Cardiac muscle cell (in vitro differentiated cells and primary cell): ENCODE results near the gene IGSF21. TPM values are rescaled to one million over a fixed set of nuclear protein-coding genes. Genes with fewer than 3 reads are reported as not detected.

Experiments
- DNase-seq, 2 donors: peaks; one replicate each; pipeline versions ENCODE4 v3.0.0 to v3.0.0-alpha.2; 2010 to 2017; ENCODE audit warnings: low read depth in 1 of 2, low spot score in 1 of 2
- H3K27ac ChIP-seq: fragments of 200-600 bp; sonication (generic); 2 replicates; pipeline ENCODE4 v1.5.1; 2016
- H3K27me3 ChIP-seq: fragments of 200-600 bp; sonication (generic); 2 replicates; pipeline ENCODE4 v1.6.0; 2016; ENCODE audit warnings: control low read depth
- H3K36me3 ChIP-seq: fragments of 200-600 bp; sonication (generic); 2 replicates; pipeline ENCODE4 v1.5.1; 2016; ENCODE audit warnings: control low read depth
- H3K4me1 ChIP-seq: fragments of 200-600 bp; sonication (generic); 2 replicates; pipeline ENCODE4 v1.8.1; 2017; ENCODE audit warnings: low read depth, mild to moderate bottlenecking, mixed run types
- H3K4me3 ChIP-seq: fragments of 200-600 bp; sonication (generic); 2 replicates; pipeline ENCODE4 v1.5.1; 2016; ENCODE audit warnings: mild to moderate bottlenecking
- H3K9me3 ChIP-seq: fragments of 200-600 bp; sonication (generic); 2 replicates; pipeline ENCODE4 v1.5.1; 2017; ENCODE audit warnings: low read depth, mild to moderate bottlenecking, control low read depth
- CTCF ChIP-seq: IDR thresholded peaks from 2 replicates; pipeline ENCODE4 v1.5.1; 2012; ENCODE audit warnings: low read depth, mild to moderate bottlenecking, low read length
- polyA plus RNA-seq: library from polyadenylated mRNA; unstranded; fragments of >200 nt; fragmentation: Nextera tagmentation; extraction: Ambion mirVana; gene quantifications from 2 replicates; pipeline ENCODE4 v1.2.1, GENCODE V29; 2016
- total RNA-seq: library from RNA; depleted of rRNA; stranded (reverse); fragments of >200 nt; gene quantifications from 2 replicates; pipeline ENCODE4 v1.2.3, GENCODE V29; 2016

The IGSF21 gene
- total and polyA plus RNA-seq, 2 experiments from 2014 or later = 0.06 TPM; not detected in 1

GRCh38 chr1:18134324-18135046 lies 26.9 kb downstream of the IGSF21 start:
- Histone ChIP-seq H3K27ac (no peak overlapping the region), H3K27me3 (no peaks in the 10 kb centered on the region), H3K9me3 (no peaks in the 10 kb centered on the region), H3K4me3 (no peak overlapping the region), H3K36me3 (no peaks in the 10 kb centered on the region), H3K4me1 (no peaks in the 10 kb centered on the region)
- no peak for TF ChIP-seq CTCF
- no peak for DNase-seq

DNA sequence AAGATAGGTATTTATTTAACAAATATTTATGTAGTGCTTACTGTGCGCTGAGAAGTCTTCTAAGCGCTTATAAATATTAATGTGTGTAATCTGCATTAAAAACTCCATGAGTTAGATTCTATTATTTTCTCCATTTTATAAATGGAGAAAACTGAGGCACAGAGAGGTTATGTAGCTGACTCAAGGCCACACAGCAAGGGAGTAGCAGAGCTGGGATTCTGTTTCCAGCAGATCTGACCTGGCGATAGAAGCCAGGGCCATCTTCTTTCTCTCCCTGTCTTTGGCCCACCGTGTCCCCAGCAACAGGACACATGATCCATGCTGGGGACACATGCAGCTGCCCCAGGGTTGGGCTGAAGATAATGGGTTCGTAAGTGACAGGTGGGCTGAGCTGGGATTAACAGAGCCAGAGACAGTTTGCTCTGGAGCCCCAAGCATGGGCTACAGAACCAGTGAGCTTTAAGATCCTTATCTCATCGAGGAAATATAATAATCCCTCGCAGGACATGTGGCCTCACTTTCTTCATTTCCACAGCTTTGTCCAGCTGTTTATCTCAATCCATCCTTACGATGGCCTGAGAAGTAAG lies 30.3 kb downstream of the IGSF21 start:
- Histone ChIP-seq H3K36me3 (no peaks in the 10 kb centered on the region), H3K27ac (no peak overlapping the region), H3K27me3 (no peaks in the 10 kb centered on the region), H3K4me1 (no peaks in the 10 kb centered on the region), H3K4me3 (no peak overlapping the region), H3K9me3 (no peaks in the 10 kb centered on the region)
- TF ChIP-seq CTCF = no peak
- DNase-seq = no peak

GRCh38 chr1:18139198-18139981 lies 31.8 kb downstream of the IGSF21 start:
- no peak for TF ChIP-seq CTCF
- no peaks in the 10 kb centered on the region for H3K27me3 ChIP-seq
- DNase-seq = no peak
- H3K4me1 ChIP-seq = no peaks in the 10 kb centered on the region
- no peak overlapping the region for H3K4me3 ChIP-seq
- no peak overlapping the region for H3K27ac ChIP-seq
- no peaks in the 10 kb centered on the region for H3K36me3 ChIP-seq
- no peaks in the 10 kb centered on the region for H3K9me3 ChIP-seq

DNA sequence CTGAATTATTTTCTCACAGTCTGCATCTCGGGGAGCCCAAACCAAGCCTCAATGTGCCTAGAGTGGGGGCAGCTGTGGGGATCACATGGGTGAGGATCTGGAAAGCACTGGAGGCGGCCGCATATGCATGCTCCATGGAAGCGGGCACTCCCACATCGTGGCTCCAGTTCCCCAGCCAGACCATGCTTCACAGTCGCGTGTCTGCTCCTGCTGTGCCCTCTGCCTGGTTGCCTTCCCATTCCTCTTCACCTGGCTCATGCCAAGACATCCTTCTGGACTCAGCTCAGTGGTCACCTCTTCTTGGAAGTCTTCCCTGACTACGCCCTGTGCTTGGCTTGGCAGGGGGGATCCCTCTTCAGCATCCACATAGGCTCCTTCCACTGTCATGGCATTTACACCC lies 32.8 kb downstream of the IGSF21 start:
- Histone ChIP-seq H3K4me3 (no peak overlapping the region), H3K36me3 (no peaks in the 10 kb centered on the region), H3K4me1 (no peaks in the 10 kb centered on the region), H3K27me3 (no peaks in the 10 kb centered on the region), H3K9me3 (no peaks in the 10 kb centered on the region), H3K27ac (no peak overlapping the region)
- DNase-seq = no peak
- no peak for TF ChIP-seq CTCF

DNA sequence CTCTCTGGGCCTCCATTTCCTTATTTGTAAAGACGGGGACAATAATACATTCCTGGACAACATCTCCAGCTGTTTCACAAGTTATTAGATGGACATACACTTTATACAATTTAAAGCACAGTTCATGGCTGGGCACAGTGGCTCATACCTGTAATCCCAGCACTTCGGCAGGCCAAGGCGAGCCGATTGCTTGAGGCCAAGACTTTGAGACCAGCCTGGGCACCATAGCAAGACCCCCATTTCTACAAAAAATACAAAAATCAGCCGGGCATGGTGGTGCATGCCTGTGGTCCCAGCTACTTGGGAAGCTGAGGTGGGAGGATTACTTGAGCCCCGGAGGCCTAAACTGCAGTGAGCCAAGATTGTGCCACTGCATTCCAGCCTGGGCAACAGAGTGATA lies 34.1 kb downstream of the IGSF21 start:
- TF ChIP-seq CTCF = no peak
- Histone ChIP-seq H3K9me3 (no peaks in the 10 kb centered on the region), H3K4me1 (no peaks in the 10 kb centered on the region), H3K27ac (no peak overlapping the region), H3K4me3 (no peak overlapping the region), H3K36me3 (no peaks in the 10 kb centered on the region), H3K27me3 (no peaks in the 10 kb centered on the region)
- no peak for DNase-seq
